Bronchial smooth muscle cell (primary cell): ENCODE measurements around the gene C16orf87. TPM values are rescaled to one million over a fixed set of nuclear protein-coding genes. Genes with fewer than 3 reads are reported as not detected.

ENCODE experiments used
- total RNA-seq: library from RNA; depleted of rRNA; stranded (reverse); fragments of >200 nt; gene quantifications from 2 replicates; pipeline ENCODE4 v1.2.1, GENCODE V29; 2014

C16orf87 gene
- total RNA-seq, result 3.0 and 9.1 TPM in 2 replicates

GRCh38 chr16:46830902-46831647 lies at the start of gene C16orf87:
Gene C16orf87 (minus strand): TSS chr16:46831180. CDS start chr16:46831149, 31 bp downstream.

GRCh38 chr16:46747777-46748651 lies 83.0 kb downstream of the C16orf87 start, which contains the start of gene MYLK3:
Gene MYLK3 (minus strand): TSS chr16:46748344. CDS start chr16:46748193, 151 bp downstream.

Other genes starting within 250 kb of the C16orf87 start
- 1.5 and 5.7 TPM in 2 replicates for gene SHCBP1, start 209.8 kb downstream of the C16orf87 start, total RNA-seq
- gene VPS35, start 142.0 kb downstream of the C16orf87 start, total RNA-seq, result 71.1 and 91.9 TPM in 2 replicates
- gene ORC6, start 141.5 kb downstream of the C16orf87 start, total RNA-seq, result 1.2 and 4.1 TPM in 2 replicates
- 0.32 and 0.34 TPM in 2 replicates for gene MYLK3, start 82.8 kb downstream of the C16orf87 start, total RNA-seq
- 7.6 and 8.8 TPM in 2 replicates for gene GPT2, start 53.2 kb upstream of the C16orf87 start, total RNA-seq
- 74.1 and 77.9 TPM in 2 replicates for gene DNAJA2, start 142.5 kb upstream of the C16orf87 start, total RNA-seq